GM23338 (cell line): Measurements from ENCODE around the gene TUBGCP2. TPM values are rescaled to one million over a fixed set of nuclear protein-coding genes. Genes with fewer than 3 reads are reported as not detected.

Experiments
- ATAC-seq: fragments of 200-7000 bp; cut with Tn5 transposase; 3 replicates; pipeline ENCODE4 v1.9.1; 2020
- DNase-seq: peaks from one replicate; pipeline ENCODE4 v3.0.0-alpha.2; 2015; ENCODE audit warnings: low spot score
- H2AFZ ChIP-seq: fragments of 200-600 bp; sonication (generic); 2 replicates; pipeline ENCODE4 v1.8.0; 2016; ENCODE audit warnings: antibody characterized with exemption, mild to moderate bottlenecking, moderate library complexity
- H3F3A ChIP-seq: fragments of 200-600 bp; sonication (generic); replicated peaks from 2 replicates; pipeline ENCODE4 v1.8.0; 2017; ENCODE audit warnings: antibody characterized with exemption, mixed run types, low read depth
- H3K27ac ChIP-seq: fragments of 200-600 bp; sonication (generic); 2 replicates; pipeline ENCODE4 v1.6.1; 2016; ENCODE audit warnings: low read depth
- H3K27me3 ChIP-seq: fragments of 200-600 bp; sonication (generic); 2 replicates; pipeline ENCODE4 v1.8.0; 2016; ENCODE audit warnings: mild to moderate bottlenecking, mixed run types, moderate library complexity; ENCODE audit not compliant: insufficient read depth
- H3K36me3 ChIP-seq: fragments of 200-600 bp; sonication (generic); 2 replicates; pipeline ENCODE4 v1.8.0; 2016; ENCODE audit warnings: mild to moderate bottlenecking; ENCODE audit not compliant: insufficient read depth
- H3K4me1 ChIP-seq: fragments of 200-600 bp; sonication (generic); 2 replicates; pipeline ENCODE4 v1.8.0; 2016; ENCODE audit warnings: mild to moderate bottlenecking, moderate library complexity; ENCODE audit not compliant: insufficient read depth
- H3K4me2 ChIP-seq: fragments of 200-600 bp; sonication (generic); 2 replicates; pipeline ENCODE4 v1.7.1; 2017; ENCODE audit warnings: mixed run types
- H3K4me3 ChIP-seq: fragments of 200-600 bp; sonication (generic); 2 replicates; pipeline ENCODE4 v1.6.1; 2016; ENCODE audit warnings: mixed run types
- H3K79me2 ChIP-seq: fragments of 200-600 bp; sonication (generic); replicated peaks from 2 replicates; pipeline ENCODE4 v1.8.0; 2017; ENCODE audit warnings: mild to moderate bottlenecking; ENCODE audit not compliant: insufficient read depth
- H3K9me2 ChIP-seq: fragments of 200-600 bp; sonication (generic); 2 replicates; pipeline ENCODE4 v1.8.0; 2017; ENCODE audit not compliant: insufficient read depth
- H4K20me1 ChIP-seq: fragments of 200-600 bp; sonication (generic); replicated peaks from 2 replicates; pipeline ENCODE4 v1.8.0; 2017; ENCODE audit warnings: mild to moderate bottlenecking; ENCODE audit not compliant: insufficient read depth
- H3K27ac Mint-ChIP-seq: 2 replicates; pipeline ENCODE4 v1.8.0; 2020; ENCODE audit warnings: inconsistent platforms, mild to moderate bottlenecking, moderate library complexity, mixed read lengths
- H3K27me3 Mint-ChIP-seq: 3 replicates; pipeline ENCODE4 v1.8.0; 2022; ENCODE audit warnings: low read depth, mild to moderate bottlenecking, moderate library complexity, mixed read lengths, inconsistent platforms; ENCODE audit not compliant: insufficient read depth, poor library complexity
- H3K36me3 Mint-ChIP-seq: 3 replicates; pipeline ENCODE4 v1.8.0; 2021; ENCODE audit warnings: low read depth, mild to moderate bottlenecking, inconsistent platforms, moderate library complexity, mixed read lengths
- H3K4me1 Mint-ChIP-seq: 3 replicates; pipeline ENCODE4 v1.8.0; 2020; ENCODE audit warnings: mild to moderate bottlenecking, inconsistent platforms, mixed read lengths
- H3K4me3 Mint-ChIP-seq: 3 replicates; pipeline ENCODE4 v1.8.0; 2021; ENCODE audit warnings: moderate library complexity, mild to moderate bottlenecking, inconsistent platforms, mixed read lengths
- H3K9me3 Mint-ChIP-seq: 3 replicates; pipeline ENCODE4 v1.8.0; 2020; ENCODE audit warnings: moderate library complexity, mild to moderate bottlenecking, inconsistent platforms, mixed read lengths
- CREB1 ChIP-seq: fragments of 250-450 bp; sonication (Bioruptor Pico); IDR thresholded peaks from 2 replicates; pipeline ENCODE4 v1.5.0; 2020; ENCODE audit warnings: low read depth, mild to moderate bottlenecking, moderate library complexity
- CTCF ChIP-seq, 2 experiments: fragments of 200-600 bp in 1 of 2; sonication (generic) in 1 of 2; conservative IDR thresholded peaks; 2 replicates each; pipeline versions ENCODE4 v1.5.1 to v1.6.1; 2016 to 2017; ENCODE audit warnings: antibody characterized with exemption in 2 of 2, low read depth in 2 of 2, mild to moderate bottlenecking in 2 of 2, moderate library complexity in 1 of 2
- ETS1 ChIP-seq: IDR thresholded peaks from 2 replicates; pipeline ENCODE4 v1.6.1; 2016; ENCODE audit warnings: antibody characterized with exemption
- EZH2 ChIP-seq: fragments of 200-600 bp; sonication (generic); IDR thresholded peaks from one replicate; pipeline ENCODE4 v1.8.0; 2017; ENCODE audit warnings: antibody characterized with exemption, mild to moderate bottlenecking, low read depth; ENCODE audit not compliant: unreplicated experiment
- EZH2phosphoT487 ChIP-seq: fragments of 200-600 bp; sonication (generic); IDR thresholded peaks from one replicate; pipeline ENCODE4 v1.8.1; 2018; ENCODE audit warnings: antibody characterized with exemption; ENCODE audit not compliant: unreplicated experiment
- JUNB ChIP-seq: IDR thresholded peaks from one replicate; pipeline ENCODE4 v1.6.1; 2016; ENCODE audit warnings: antibody characterized with exemption; ENCODE audit not compliant: unreplicated experiment
- NANOG ChIP-seq: IDR thresholded peaks from 2 replicates; pipeline ENCODE4 v1.6.1; 2016; ENCODE audit warnings: antibody characterized with exemption, borderline replicate concordance
- POLR2AphosphoS5 ChIP-seq: IDR thresholded peaks from 2 replicates; pipeline ENCODE4 v1.6.1; 2016; ENCODE audit warnings: antibody characterized with exemption, low read depth
- REST ChIP-seq: IDR thresholded peaks from one replicate; pipeline ENCODE4 v1.6.1; 2018; ENCODE audit warnings: antibody characterized with exemption; ENCODE audit not compliant: unreplicated experiment
- STAT1 ChIP-seq: IDR thresholded peaks from one replicate; pipeline ENCODE4 v1.6.1; 2016; ENCODE audit warnings: antibody characterized with exemption; ENCODE audit not compliant: unreplicated experiment
- ZNF114 ChIP-seq: fragments of 250-450 bp; sonication (Bioruptor Pico); IDR thresholded peaks from 2 replicates; pipeline ENCODE4 v1.5.0; 2020; ENCODE audit warnings: mild to moderate bottlenecking, moderate library complexity
- ZNF331 ChIP-seq: fragments of 250-450 bp; sonication (Bioruptor Pico); IDR thresholded peaks from 2 replicates; pipeline ENCODE4 v1.5.0; 2020; ENCODE audit warnings: low read depth, mild to moderate bottlenecking, moderate library complexity
- ZNF462 ChIP-seq: fragments of 250-450 bp; sonication (Bioruptor Pico); IDR thresholded peaks from 2 replicates; pipeline ENCODE4 v1.5.0; 2020; ENCODE audit warnings: mild to moderate bottlenecking, moderate library complexity
- polyA plus RNA-seq: library from polyadenylated mRNA; unstranded; fragments of >200 nt; fragmentation: Nextera tagmentation; extraction: Ambion mirVana; gene quantifications from 2 replicates; pipeline ENCODE4 v1.2.1, GENCODE V29; 2016
- total RNA-seq: library from RNA; depleted of rRNA; stranded (reverse); fragments of >200 nt; shearing (Covaris generic); gene quantifications from 2 replicates; pipeline ENCODE4 v1.2.3, GENCODE V29; 2014

TUBGCP2 gene
- total and polyA plus RNA-seq, 2 experiments from 2014 or later, result 59.6 to 67.7 TPM

GRCh38 chr10:133310399-133310755 is 1.7 kb upstream of the TUBGCP2 start:
- H3K4me1 ChIP-seq, result peaks cover 10% of the 10 kb centered on the region; the same call in 1 of the 2 replicates
- no peak overlapping the region for H3K4me3 ChIP-seq
- TF ChIP-seq NANOG (no peak), CTCF (conservative IDR thresholded peaks at IDR 0.05; ENCODE audit: low read depth in 2 of 2) (no peak), ETS1 (no peak), JUNB (no peak), EZH2 (no peak), STAT1 (no peak), CREB1 (CRISPR knock-in tag) (no peak), REST (no peak), ZNF462 (CRISPR knock-in tag) (no peak), EZH2phosphoT487 (no peak), POLR2AphosphoS5 (no peak), ZNF331 (CRISPR knock-in tag) (no peak), ZNF114 (CRISPR knock-in tag) (no peak)
- peaks cover 22% of the 10 kb centered on the region for H3K36me3 Mint-ChIP-seq
- no peak for DNase-seq
- no peak overlapping the region for H3K27ac ChIP-seq
- H3K4me3 Mint-ChIP-seq, result no peak overlapping the region
- no peak for ATAC-seq
- no peaks in the 10 kb centered on the region for H3K9me2 ChIP-seq
- peaks cover 12% of the 10 kb centered on the region for H4K20me1 ChIP-seq
- no peak overlapping the region for H3K27ac Mint-ChIP-seq
- peaks cover 8% of the 10 kb centered on the region for H3K27me3 Mint-ChIP-seq
- H3F3A ChIP-seq, result peaks cover 18% of the 10 kb centered on the region
- peaks cover 5% of the 10 kb centered on the region; the same call in 1 of the 2 replicates for H3K36me3 ChIP-seq
- no peak overlapping the region for H3K4me2 ChIP-seq
- H3K27me3 ChIP-seq, result no peaks in the 10 kb centered on the region
- peaks cover 2% of the 10 kb centered on the region; the same call in 2 of the 3 replicates for H3K9me3 Mint-ChIP-seq
- no peak overlapping the region for H2AFZ ChIP-seq
- H3K79me2 ChIP-seq, result peaks cover 30% of the 10 kb centered on the region
- H3K4me1 Mint-ChIP-seq, result peaks cover 4% of the 10 kb centered on the region
